ENCODE data around the gene PRSS23.

PRSS23 gene

DNA sequence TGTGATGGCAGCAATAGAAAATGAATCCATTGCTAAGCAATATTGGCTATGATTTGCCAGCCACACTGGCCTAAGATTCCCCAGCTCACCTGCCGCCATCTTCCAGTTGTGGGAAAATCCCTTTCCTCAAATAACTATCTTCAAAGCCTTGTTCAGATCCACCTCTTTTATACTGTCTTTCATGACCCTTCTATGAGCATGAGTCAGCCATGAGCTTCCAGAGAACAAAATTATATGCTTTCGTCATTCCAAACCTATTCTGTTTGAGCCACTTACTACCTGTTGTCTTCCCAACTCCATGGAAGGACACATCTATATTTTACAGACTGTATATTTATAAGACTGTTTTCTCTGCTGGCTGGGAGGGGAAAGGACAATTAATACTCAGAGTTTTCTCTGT is 25.0 kb upstream of the PRSS23 start:
- TF ChIP-seq, protein P1, sequence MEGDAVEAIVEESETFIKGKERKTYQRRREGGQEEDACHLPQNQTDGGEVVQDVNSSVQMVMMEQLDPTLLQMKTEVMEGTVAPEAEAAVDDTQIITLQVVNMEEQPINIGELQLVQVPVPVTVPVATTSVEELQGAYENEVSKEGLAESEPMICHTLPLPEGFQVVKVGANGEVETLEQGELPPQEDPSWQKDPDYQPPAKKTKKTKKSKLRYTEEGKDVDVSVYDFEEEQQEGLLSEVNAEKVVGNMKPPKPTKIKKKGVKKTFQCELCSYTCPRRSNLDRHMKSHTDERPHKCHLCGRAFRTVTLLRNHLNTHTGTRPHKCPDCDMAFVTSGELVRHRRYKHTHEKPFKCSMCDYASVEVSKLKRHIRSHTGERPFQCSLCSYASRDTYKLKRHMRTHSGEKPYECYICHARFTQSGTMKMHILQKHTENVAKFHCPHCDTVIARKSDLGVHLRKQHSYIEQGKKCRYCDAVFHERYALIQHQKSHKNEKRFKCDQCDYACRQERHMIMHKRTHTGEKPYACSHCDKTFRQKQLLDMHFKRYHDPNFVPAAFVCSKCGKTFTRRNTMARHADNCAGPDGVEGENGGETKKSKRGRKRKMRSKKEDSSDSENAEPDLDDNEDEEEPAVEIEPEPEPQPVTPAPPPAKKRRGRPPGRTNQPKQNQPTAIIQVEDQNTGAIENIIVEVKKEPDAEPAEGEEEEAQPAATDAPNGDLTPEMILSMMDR (IDR thresholded peaks at IDR 0.05; ENCODE audit: borderline replicate concordance, control extremely low read depth, extremely low read depth, insufficient read depth, missing control alignments) = no peak
- in situ Hi-C loops (cut with MboI; ENCODE audit: low sequenced_read_pairs, unreplicated experiment) = no loop called here

GRCh38 chr11:86781546-86781945 is 18.8 kb upstream of the PRSS23 start:
- TF ChIP-seq, protein P1 (IDR thresholded peaks at IDR 0.05; ENCODE audit: borderline replicate concordance, control extremely low read depth, extremely low read depth, insufficient read depth, missing control alignments) = no peak
- in situ Hi-C loops (cut with MboI; ENCODE audit: low sequenced_read_pairs, unreplicated experiment) = no loop called here
- no peak for DNase-seq (ENCODE audit: low spot score)

More for the DNA sequence above, 25.0 kb upstream of the PRSS23 start:
- no peak for DNase-seq (ENCODE audit: low spot score)

DNA sequence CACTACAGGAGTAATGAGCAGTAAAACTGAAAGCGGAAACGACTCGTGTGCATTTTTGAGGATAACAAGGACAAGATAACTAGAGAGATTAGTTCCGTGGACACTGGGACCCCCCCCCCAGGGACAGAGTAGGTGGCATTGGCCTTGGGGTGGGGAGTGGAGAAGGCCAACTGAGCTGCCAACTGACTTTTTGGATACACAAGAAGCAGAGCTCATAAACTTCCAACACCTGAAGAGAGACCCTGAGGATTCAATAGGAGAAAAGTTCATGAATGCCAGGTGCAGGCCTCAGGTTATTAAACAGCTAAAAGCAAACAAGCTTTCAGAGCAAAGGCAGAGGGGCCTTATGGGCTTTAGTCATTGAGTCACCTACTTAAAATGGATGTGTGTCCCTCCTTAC is 17.6 kb upstream of the PRSS23 start:
- in situ Hi-C loops (cut with MboI; ENCODE audit: low sequenced_read_pairs, unreplicated experiment) = no loop called here
- TF ChIP-seq, protein P1 (IDR thresholded peaks at IDR 0.05; ENCODE audit: borderline replicate concordance, control extremely low read depth, extremely low read depth, insufficient read depth, missing control alignments) = no peak
- no peak for DNase-seq (ENCODE audit: low spot score)

- in situ Hi-C loops (cut with MboI; ENCODE audit: low sequenced_read_pairs, unreplicated experiment) = no loop called here
- no peak for DNase-seq (ENCODE audit: low spot score)
- TF ChIP-seq, protein P1 (IDR thresholded peaks at IDR 0.05; ENCODE audit: borderline replicate concordance, control extremely low read depth, extremely low read depth, insufficient read depth, missing control alignments) = no peak
Observed at GRCh38 chr11:86783661-86784060, 16.7 kb upstream of the PRSS23 start.

GRCh38 chr11:86784241-86784681 is 16.1 kb upstream of the PRSS23 start:
- TF ChIP-seq, protein P1 (IDR thresholded peaks at IDR 0.05; ENCODE audit: borderline replicate concordance, control extremely low read depth, extremely low read depth, insufficient read depth, missing control alignments) = no peak
- DNase-seq (ENCODE audit: low spot score) = no peak
- in situ Hi-C loops (cut with MboI; ENCODE audit: low sequenced_read_pairs, unreplicated experiment) = no loop called here

GRCh38 chr11:86785576-86785975 is 14.8 kb upstream of the PRSS23 start:
- no peak for DNase-seq (ENCODE audit: low spot score)
- in situ Hi-C loops (cut with MboI; ENCODE audit: low sequenced_read_pairs, unreplicated experiment) = no loop called here
- TF ChIP-seq, protein P1 (IDR thresholded peaks at IDR 0.05; ENCODE audit: borderline replicate concordance, control extremely low read depth, extremely low read depth, insufficient read depth, missing control alignments) = no peak

Data from GM13976 (cell line).